HFFc6 (cell line): ENCODE measurements around the gene ZNF493. TPM values are rescaled to one million over a fixed set of nuclear protein-coding genes. Genes with fewer than 3 reads are reported as not detected.

ENCODE experiments used
- DNase-seq: peaks from one replicate; pipeline ENCODE4 v3.0.0-alpha.2; 2018
- H3K27ac Mint-ChIP-seq: 2 replicates; pipeline ENCODE4 v1.8.0; 2020; ENCODE audit warnings: mild to moderate bottlenecking, mixed read lengths
- H3K27me3 Mint-ChIP-seq: 2 replicates; pipeline ENCODE4 v1.8.0; 2021; ENCODE audit warnings: mild to moderate bottlenecking, moderate library complexity, mixed read lengths; ENCODE audit not compliant: insufficient read depth
- H3K36me3 Mint-ChIP-seq: 2 replicates; pipeline ENCODE4 v1.8.0; 2021; ENCODE audit warnings: low read depth, mixed read lengths
- H3K4me1 Mint-ChIP-seq: 2 replicates; pipeline ENCODE4 v1.8.0; 2020; ENCODE audit warnings: low read depth, mixed read lengths
- H3K4me3 Mint-ChIP-seq: 2 replicates; pipeline ENCODE4 v1.8.0; 2020; ENCODE audit warnings: mild to moderate bottlenecking, moderate library complexity, mixed read lengths
- H3K9me3 Mint-ChIP-seq: 2 replicates; pipeline ENCODE4 v1.8.0; 2020; ENCODE audit warnings: mild to moderate bottlenecking, mixed read lengths
- total RNA-seq, 6 experiments: library from RNA; stranded (reverse); fragmentation: NEBNext Ultra II Directional; extraction: Animal tissue kit (Norgen Biotek cat#: 25700); gene quantifications; 2 replicates in 1 of 6; 3 replicates in 5 of 6; pipeline ENCODE4 v1.2.3, GENCODE V29; 2021
- TF ChIP-seq, protein P1 (sequence below): fragments of 200-600 bp; sonication (generic); IDR thresholded peaks from 2 replicates; pipeline ENCODE4 v1.5.0; 2021; ENCODE audit warnings: antibody characterized with exemption, mild to moderate bottlenecking

ZNF493 gene
- total RNA-seq, 6 experiments from 2014 or later: 4.1 to 5.1 (median 4.3) TPM

DNA sequence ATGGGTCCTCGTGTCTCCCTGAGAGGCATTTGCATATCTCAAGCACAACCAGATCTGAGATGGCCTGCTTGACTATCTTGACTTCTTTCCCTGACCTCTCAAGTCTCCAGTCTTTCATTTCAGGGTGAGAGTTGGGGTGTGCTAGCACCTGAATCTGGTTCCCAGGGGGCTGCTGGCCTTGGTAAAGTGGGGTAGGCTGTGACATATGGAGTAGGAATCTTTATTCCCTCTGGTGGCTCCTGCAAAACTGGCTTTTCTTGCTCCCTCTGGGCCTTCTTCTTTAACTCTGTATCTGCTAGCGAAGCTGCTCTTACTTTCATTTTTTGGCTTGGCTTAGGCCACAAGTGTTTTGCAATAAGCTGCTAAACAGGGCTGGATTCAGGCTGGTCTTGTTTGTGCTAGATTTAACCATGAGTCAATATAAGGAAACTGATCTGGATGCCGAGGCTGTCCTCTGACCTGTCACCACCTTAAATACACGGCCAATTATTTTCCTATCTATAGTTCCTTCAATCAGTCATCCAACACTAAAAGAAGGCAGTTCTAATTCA lies 42.3 kb downstream of the ZNF493 start:
- DNase-seq: no peak
- TF ChIP-seq, protein P1, sequence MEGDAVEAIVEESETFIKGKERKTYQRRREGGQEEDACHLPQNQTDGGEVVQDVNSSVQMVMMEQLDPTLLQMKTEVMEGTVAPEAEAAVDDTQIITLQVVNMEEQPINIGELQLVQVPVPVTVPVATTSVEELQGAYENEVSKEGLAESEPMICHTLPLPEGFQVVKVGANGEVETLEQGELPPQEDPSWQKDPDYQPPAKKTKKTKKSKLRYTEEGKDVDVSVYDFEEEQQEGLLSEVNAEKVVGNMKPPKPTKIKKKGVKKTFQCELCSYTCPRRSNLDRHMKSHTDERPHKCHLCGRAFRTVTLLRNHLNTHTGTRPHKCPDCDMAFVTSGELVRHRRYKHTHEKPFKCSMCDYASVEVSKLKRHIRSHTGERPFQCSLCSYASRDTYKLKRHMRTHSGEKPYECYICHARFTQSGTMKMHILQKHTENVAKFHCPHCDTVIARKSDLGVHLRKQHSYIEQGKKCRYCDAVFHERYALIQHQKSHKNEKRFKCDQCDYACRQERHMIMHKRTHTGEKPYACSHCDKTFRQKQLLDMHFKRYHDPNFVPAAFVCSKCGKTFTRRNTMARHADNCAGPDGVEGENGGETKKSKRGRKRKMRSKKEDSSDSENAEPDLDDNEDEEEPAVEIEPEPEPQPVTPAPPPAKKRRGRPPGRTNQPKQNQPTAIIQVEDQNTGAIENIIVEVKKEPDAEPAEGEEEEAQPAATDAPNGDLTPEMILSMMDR: no peak
- no peak overlapping the region for H3K27ac Mint-ChIP-seq
- peak overlapping the region; percentile 26; the same call in 1 of the 2 replicates for H3K4me3 Mint-ChIP-seq
- H3K4me1 Mint-ChIP-seq: no peaks in the 10 kb centered on the region; the same call in 1 of the 2 replicates
- H3K27me3 Mint-ChIP-seq: peaks cover 2% of the 10 kb centered on the region
- no peaks in the 10 kb centered on the region for H3K36me3 Mint-ChIP-seq
- peaks cover 32% of the 10 kb centered on the region for H3K9me3 Mint-ChIP-seq

DNA sequence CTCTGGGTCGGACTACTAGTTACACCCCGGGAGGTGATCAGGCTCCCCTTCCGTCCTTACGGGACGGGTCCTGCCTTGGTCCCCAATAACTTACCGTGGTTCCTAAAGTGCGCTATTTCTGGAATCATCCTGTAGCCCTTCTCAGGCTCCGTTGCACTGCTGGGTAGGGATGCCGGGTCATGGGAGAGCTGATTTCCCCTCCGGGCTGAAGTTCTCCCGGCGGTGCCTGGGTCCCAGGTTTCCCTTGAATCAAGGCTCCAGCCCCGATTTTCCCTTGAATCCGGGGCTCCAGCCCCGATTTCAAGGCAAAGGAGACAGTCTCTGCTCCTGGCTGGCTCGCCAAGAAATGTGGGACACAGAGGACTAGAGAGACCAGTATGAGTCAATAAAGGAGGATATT lies 43.4 kb downstream of the ZNF493 start:
- peaks cover 39% of the 10 kb centered on the region for H3K9me3 Mint-ChIP-seq
- no peak overlapping the region for H3K4me3 Mint-ChIP-seq
- no peaks in the 10 kb centered on the region for H3K36me3 Mint-ChIP-seq

DNA sequence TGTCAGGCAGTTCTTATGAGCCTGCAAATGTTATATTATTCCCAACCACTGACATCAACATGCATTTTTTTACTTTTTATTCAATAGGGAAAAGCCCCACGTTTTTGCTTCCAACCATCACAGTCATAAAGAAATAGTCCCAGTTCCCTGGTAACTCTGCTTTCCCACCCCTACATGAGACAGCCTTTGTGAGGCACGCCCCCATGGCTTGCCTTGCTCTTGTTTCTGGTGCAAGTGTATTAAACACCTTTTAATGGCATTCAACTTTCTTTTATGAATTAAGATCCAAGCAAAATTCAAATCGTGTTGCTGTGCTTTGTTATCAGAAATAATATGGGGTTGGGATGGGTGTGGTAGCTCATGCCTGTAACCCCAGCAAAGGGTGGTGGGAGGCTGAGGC lies 54.3 kb downstream of the ZNF493 start:
- Mint-ChIP-seq H3K36me3 (peaks cover 4% of the 10 kb centered on the region; the same call in 1 of the 2 replicates), H3K27ac (no peak overlapping the region), H3K27me3 (no peaks in the 10 kb centered on the region), H3K4me3 (no peak overlapping the region), H3K9me3 (peaks cover 49% of the 10 kb centered on the region), H3K4me1 (no peaks in the 10 kb centered on the region)
- no peak for DNase-seq
- TF ChIP-seq, protein P1: no peak

More for the DNA sequence above, 43.4 kb downstream of the ZNF493 start:
- no peak overlapping the region for H3K27ac Mint-ChIP-seq
- no peak for DNase-seq
- H3K4me1 Mint-ChIP-seq: no peaks in the 10 kb centered on the region; the same call in 1 of the 2 replicates
- peaks cover 2% of the 10 kb centered on the region for H3K27me3 Mint-ChIP-seq
- TF ChIP-seq, protein P1: no peak

DNA sequence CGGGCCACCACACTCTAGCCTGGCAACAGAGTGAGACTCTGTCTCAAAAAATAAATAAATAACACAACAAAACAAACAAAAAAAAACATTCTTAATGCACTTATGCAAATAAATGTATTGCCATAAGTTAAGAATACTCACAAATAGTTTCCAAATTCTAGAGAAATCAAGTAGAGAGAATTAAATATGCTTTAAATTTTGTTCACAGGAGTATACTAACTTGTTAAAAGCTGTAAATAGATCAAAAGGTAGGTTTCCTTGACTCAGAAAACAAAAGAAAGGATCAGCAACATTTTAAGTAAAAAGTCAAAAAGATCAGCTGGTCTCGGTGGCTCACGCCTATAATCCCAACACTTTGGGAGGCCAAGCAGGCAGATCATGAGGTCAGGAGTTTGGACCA lies 58.0 kb downstream of the ZNF493 start:
- Mint-ChIP-seq H3K4me1 (no peaks in the 10 kb centered on the region), H3K36me3 (peaks cover 10% of the 10 kb centered on the region; the same call in 1 of the 2 replicates), H3K4me3 (no peak overlapping the region), H3K27me3 (no peaks in the 10 kb centered on the region), H3K27ac (no peak overlapping the region), H3K9me3 (peaks cover 39% of the 10 kb centered on the region)
- DNase-seq: no peak
- TF ChIP-seq, protein P1: no peak

DNA sequence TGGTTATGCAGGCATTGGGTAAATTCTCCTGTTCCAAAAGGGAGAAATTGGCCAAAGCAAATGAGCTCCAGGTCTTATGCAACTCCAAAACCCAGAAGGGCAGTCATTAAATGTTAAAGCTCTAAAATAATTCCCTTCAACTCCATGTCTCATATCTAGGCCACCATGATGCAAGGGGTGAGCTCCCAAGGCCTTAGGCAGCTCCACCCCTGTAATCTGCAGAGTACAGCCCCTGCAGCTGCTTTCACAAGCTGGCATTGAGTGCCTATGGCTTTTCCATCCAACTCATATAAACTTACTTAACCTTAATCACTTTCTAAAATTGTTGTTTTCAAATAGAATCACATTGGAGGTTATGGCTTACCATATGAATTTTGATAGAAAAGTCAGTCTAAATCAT lies 63.8 kb downstream of the ZNF493 start:
- Mint-ChIP-seq H3K4me3 (no peak overlapping the region), H3K36me3 (peaks cover 11% of the 10 kb centered on the region), H3K9me3 (peaks cover 46% of the 10 kb centered on the region), H3K27me3 (no peaks in the 10 kb centered on the region), H3K27ac (no peak overlapping the region), H3K4me1 (no peaks in the 10 kb centered on the region)
- DNase-seq: no peak
- TF ChIP-seq, protein P1: no peak
